Effector memory CD4-positive, alpha-beta T cell (primary cell): ENCODE results near the gene DTL.

ENCODE experiments used
- DNase-seq, 3 donors: peaks; one replicate each; pipeline ENCODE4 v3.0.0-alpha.2; 2020
- H3K27ac ChIP-seq: 2 replicates; pipeline ENCODE4 v1.7.0; 2013; ENCODE audit warnings: mild to moderate bottlenecking, low read length, moderate library complexity; ENCODE audit not compliant: insufficient read depth, poor library complexity, severe bottlenecking
- H3K27me3 ChIP-seq: replicated peaks from 2 replicates; pipeline ENCODE4 v1.7.0; 2013; ENCODE audit warnings: mild to moderate bottlenecking, low read length; ENCODE audit not compliant: insufficient read depth, control insufficient read depth, poor library complexity, severe bottlenecking
- H3K36me3 ChIP-seq: 2 replicates; pipeline ENCODE4 v1.7.0; 2013; ENCODE audit warnings: mild to moderate bottlenecking, low read length, moderate library complexity; ENCODE audit not compliant: control insufficient read depth, insufficient read depth
- H3K4me1 ChIP-seq: 2 replicates; pipeline ENCODE4 v1.7.0; 2013; ENCODE audit warnings: low read length, mild to moderate bottlenecking; ENCODE audit not compliant: control insufficient read depth, insufficient read depth, poor library complexity, severe bottlenecking
- H3K4me3 ChIP-seq: 2 replicates; pipeline ENCODE4 v1.7.0; 2013; ENCODE audit warnings: low read length, low read depth, mild to moderate bottlenecking; ENCODE audit not compliant: insufficient read depth, poor library complexity, severe bottlenecking
- H3K9me3 ChIP-seq: 2 replicates; pipeline ENCODE4 v1.7.0; 2013; ENCODE audit warnings: mild to moderate bottlenecking, low read length, moderate library complexity; ENCODE audit not compliant: control insufficient read depth

The DTL gene

DNA sequence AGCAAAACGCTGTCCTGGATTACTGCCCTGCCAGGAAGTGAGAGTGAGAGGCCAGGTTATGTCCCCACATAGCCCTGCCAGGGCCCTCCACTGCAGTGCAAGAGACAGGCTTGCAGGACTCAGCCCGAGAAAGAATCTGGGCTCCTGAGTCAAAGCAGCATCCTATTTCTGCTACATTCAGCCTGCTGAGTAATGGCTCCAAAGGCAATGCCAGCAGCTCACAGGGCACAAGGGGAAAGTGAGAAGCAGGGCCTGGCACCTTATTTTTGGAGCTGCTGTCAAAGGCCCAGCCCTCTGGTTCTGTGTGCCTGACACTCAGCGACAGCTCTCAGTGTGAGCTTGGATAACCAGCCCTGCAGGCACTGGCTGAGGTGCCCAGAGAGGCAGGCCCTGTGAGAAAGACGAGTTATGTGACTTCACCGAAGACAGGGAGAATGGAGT lies 83.9 kb downstream of the DTL start:
- no peak for DNase-seq
- H3K9me3 ChIP-seq = no peaks in the 10 kb centered on the region
- no peak overlapping the region for H3K4me3 ChIP-seq
- H3K27me3 ChIP-seq = no peaks in the 10 kb centered on the region
- no peak overlapping the region for H3K27ac ChIP-seq
- no peaks in the 10 kb centered on the region for H3K4me1 ChIP-seq
- no peaks in the 10 kb centered on the region for H3K36me3 ChIP-seq

GRCh38 chr1:212119863-212120262 lies 84.3 kb downstream of the DTL start:
- Histone ChIP-seq H3K4me1 (peaks cover 2% of the 10 kb centered on the region), H3K4me3 (no peak overlapping the region), H3K9me3 (no peaks in the 10 kb centered on the region), H3K27me3 (no peaks in the 10 kb centered on the region), H3K27ac (no peak overlapping the region), H3K36me3 (no peaks in the 10 kb centered on the region)
- no peak for DNase-seq

DNA sequence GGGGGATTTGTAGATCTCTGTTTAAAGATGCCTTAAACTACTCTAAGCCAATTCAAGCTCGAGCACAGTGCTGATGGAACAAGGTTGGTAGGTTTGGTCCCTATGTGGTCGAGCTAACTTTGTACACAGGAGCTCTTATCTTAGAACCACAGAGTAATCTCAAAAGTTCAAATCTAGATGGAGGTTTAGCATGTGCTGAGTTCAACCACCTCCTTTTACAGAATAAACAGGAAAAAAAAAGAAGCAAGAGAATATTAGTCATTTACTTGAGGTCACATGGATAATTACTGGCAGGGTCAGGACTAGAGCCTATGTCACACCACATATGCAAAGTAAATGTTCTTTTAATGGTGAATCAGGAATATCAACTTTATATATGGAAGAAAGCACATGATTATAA lies 86.2 kb downstream of the DTL start:
- DNase-seq = no peak
- H3K27ac ChIP-seq = no peak overlapping the region
- no peaks in the 10 kb centered on the region for H3K36me3 ChIP-seq
- no peaks in the 10 kb centered on the region for H3K27me3 ChIP-seq
- no peaks in the 10 kb centered on the region for H3K9me3 ChIP-seq
- H3K4me3 ChIP-seq = no peak overlapping the region
- H3K4me1 ChIP-seq = peaks cover 7% of the 10 kb centered on the region

- H3K4me3 ChIP-seq = no peak overlapping the region
- no peak for DNase-seq
- no peak overlapping the region for H3K27ac ChIP-seq
Observed at GRCh38 chr1:212124690-212125582, 89.4 kb downstream of the DTL start.

GRCh38 chr1:212125654-212126053 lies 90.1 kb downstream of the DTL start:
- H3K36me3 ChIP-seq = no peaks in the 10 kb centered on the region
- H3K27ac ChIP-seq = no peak overlapping the region

More at GRCh38 chr1:212124690-212125582, 89.4 kb downstream of the DTL start:
- Histone ChIP-seq H3K9me3 (no peaks in the 10 kb centered on the region), H3K4me1 (peaks cover 7% of the 10 kb centered on the region), H3K36me3 (no peaks in the 10 kb centered on the region), H3K27me3 (no peaks in the 10 kb centered on the region)

DNA sequence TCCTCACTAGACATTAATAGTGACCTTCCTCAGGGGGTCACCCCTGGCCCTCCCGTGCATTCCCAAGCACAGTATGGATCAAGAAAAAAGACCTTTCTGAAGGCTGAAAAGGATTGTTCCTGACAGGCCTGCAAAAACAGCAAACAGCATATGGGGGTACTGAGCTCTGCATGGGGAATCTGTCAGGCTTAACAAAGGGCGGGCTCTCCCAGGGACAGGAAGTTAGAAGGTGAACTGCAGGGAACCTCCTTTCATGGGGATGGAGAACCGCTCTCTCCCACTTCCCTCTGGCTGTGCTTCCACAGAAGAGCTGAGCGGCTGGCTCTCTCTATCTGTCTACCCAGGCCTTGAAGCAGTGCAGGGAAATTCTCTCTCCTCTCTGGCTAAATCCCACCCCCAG lies 91.7 kb downstream of the DTL start:
- Histone ChIP-seq H3K36me3 (no peaks in the 10 kb centered on the region), H3K9me3 (no peaks in the 10 kb centered on the region), H3K27ac (no peak overlapping the region), H3K4me1 (peaks cover 7% of the 10 kb centered on the region), H3K4me3 (no peak overlapping the region), H3K27me3 (no peaks in the 10 kb centered on the region)
- no peak for DNase-seq

More at GRCh38 chr1:212125654-212126053, 90.1 kb downstream of the DTL start:
- DNase-seq = no peak
- Histone ChIP-seq H3K27me3 (no peaks in the 10 kb centered on the region), H3K4me1 (peaks cover 7% of the 10 kb centered on the region), H3K4me3 (no peak overlapping the region), H3K9me3 (no peaks in the 10 kb centered on the region)

DNA sequence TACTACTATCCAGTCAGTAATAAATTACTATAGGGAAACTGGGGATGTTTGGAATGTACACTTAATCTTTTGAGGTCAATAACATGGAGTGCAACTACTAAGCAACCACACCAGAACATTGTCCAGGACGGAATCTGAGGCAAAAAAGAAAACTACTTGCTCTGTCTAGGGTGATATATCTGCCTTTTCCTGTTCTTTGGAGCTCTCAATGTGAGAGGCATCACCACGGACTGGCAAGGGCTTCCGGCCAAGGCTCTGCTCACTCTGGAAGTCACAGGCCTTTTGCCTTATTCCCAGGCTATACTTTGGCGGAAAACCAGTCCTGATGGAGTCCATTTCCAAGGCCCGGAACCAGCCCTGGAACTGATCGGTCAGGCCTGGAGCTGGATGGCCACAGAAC lies 94.2 kb downstream of the DTL start:
- no peak for DNase-seq
- peaks cover 6% of the 10 kb centered on the region for H3K4me1 ChIP-seq
- H3K9me3 ChIP-seq = no peaks in the 10 kb centered on the region
- no peak overlapping the region for H3K27ac ChIP-seq
- no peaks in the 10 kb centered on the region for H3K27me3 ChIP-seq
- H3K36me3 ChIP-seq = no peaks in the 10 kb centered on the region
- H3K4me3 ChIP-seq = no peak overlapping the region

DNA sequence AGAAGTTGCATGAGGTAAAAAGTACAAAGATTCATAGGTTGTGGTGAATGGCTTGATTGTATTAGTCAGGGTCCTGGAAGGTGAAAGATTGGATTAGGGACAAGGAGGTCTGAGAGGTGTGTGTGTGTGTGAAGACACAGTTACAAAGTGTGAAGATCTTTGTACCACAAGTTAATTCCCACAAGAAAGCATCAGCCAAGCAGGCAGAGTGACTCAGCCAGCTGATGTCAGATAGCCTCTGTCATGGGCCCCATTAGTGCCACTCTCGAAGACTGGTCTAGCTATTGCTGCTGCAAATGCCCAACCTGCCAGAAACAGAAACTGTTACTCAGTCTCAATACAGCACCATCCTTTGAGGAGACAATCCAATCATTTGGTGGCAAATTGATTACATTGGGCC lies 96.5 kb downstream of the DTL start:
- H3K27ac ChIP-seq = no peak overlapping the region
- no peaks in the 10 kb centered on the region for H3K4me1 ChIP-seq
- H3K9me3 ChIP-seq = no peaks in the 10 kb centered on the region
- H3K4me3 ChIP-seq = no peak overlapping the region
- no peak for DNase-seq
- H3K36me3 ChIP-seq = no peaks in the 10 kb centered on the region
- no peaks in the 10 kb centered on the region for H3K27me3 ChIP-seq

- no peaks in the 10 kb centered on the region for H3K9me3 ChIP-seq
- no peak overlapping the region for H3K27ac ChIP-seq
Observed at GRCh38 chr1:212133319-212133718, 97.8 kb downstream of the DTL start.

GRCh38 chr1:212135166-212135565 lies 99.6 kb downstream of the DTL start:
- Histone ChIP-seq H3K4me1 (no peaks in the 10 kb centered on the region), H3K27ac (no peak overlapping the region), H3K36me3 (no peaks in the 10 kb centered on the region), H3K27me3 (no peaks in the 10 kb centered on the region), H3K4me3 (no peak overlapping the region), H3K9me3 (no peaks in the 10 kb centered on the region)
- no peak for DNase-seq

More at GRCh38 chr1:212133319-212133718, 97.8 kb downstream of the DTL start:
- Histone ChIP-seq H3K4me3 (no peak overlapping the region), H3K4me1 (no peaks in the 10 kb centered on the region), H3K27me3 (no peaks in the 10 kb centered on the region), H3K36me3 (no peaks in the 10 kb centered on the region)
- DNase-seq = no peak
